ENCODE measurements around the gene TRABD. TPM values are rescaled to one million over a fixed set of nuclear protein-coding genes. Genes with fewer than 3 reads are reported as not detected.
A peak's percentile ranks its signal among the peaks of the same experiment; 100 is the strongest.
"Not testable (repeated sequence)": the region's sequence is repeated elsewhere in the genome, so short reads cannot be mapped to it uniquely, and the experiment has no call there.

TRABD gene, protein sequence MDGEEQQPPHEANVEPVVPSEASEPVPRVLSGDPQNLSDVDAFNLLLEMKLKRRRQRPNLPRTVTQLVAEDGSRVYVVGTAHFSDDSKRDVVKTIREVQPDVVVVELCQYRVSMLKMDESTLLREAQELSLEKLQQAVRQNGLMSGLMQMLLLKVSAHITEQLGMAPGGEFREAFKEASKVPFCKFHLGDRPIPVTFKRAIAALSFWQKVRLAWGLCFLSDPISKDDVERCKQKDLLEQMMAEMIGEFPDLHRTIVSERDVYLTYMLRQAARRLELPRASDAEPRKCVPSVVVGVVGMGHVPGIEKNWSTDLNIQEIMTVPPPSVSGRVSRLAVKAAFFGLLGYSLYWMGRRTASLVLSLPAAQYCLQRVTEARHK
- 43.7 TPM for total RNA-seq
- long read RNA-seq, transcript TRABD-201 (10 exons, 2,329 nt), result minor isoform, 19 of 100 reads
- long read RNA-seq, transcript TRABD-206 (2 exons, 1,661 nt), result minor isoform, 6 of 100 reads
- long read RNA-seq, transcript TRABD-202 (10 exons, 2,272 nt), result major isoform, 26 of 100 reads
- long read RNA-seq, transcript TRABD-203 (10 exons, 2,172 nt), result minor isoform, 10 of 100 reads
- long read RNA-seq, partial matches to known transcripts, result 9 of 100 reads
- long read RNA-seq, other reads (novel, unspliced or antisense), result 25 of 100 reads

DNA sequence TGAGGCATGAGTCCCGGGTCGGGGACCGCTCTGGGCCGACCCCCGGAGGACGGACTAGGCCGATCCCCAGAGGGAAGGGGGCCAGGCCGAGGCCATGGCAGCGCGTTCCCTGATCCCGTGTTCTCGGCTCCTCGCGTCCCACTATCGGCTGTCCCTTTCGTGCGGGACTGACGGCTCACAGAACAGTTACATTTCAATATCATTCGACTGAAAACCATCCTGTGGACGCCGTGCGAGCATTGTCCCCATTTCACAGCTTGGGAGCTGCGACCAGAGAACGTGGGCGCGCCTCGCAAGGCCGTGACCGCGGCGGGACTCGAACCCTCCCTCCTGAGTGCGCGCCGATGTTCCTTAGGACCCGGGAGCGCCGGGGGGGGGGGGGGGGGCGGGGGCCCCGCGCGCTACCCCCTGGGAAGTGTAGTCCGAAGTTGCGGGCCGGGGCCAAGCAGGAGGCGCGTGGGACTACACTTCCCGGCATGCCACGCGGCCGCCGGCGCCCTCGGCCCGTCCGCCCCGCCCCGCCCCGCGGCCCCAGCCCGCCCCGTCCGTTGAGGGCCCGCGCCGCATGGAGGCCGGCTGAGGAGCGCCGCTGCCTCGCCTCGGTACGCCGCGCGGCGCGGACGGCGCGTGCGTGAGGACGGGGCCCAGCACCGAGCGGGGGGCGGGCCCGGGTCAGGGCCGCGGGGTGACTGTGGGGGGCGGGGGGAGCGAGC, at the start of gene TRABD:
Gene TRABD (plus strand): TSS at position 539 of the 713 bp plus-strand sequence. CDS start 7,148 bp downstream, outside the sequence.
- peak within 1 kb of the TSS; percentile 68 for H3K4me3 ChIP-seq
- peaks cover 55% of the 10 kb centered on the region for H3K4me1 ChIP-seq
- TF ChIP-seq, protein P1, sequence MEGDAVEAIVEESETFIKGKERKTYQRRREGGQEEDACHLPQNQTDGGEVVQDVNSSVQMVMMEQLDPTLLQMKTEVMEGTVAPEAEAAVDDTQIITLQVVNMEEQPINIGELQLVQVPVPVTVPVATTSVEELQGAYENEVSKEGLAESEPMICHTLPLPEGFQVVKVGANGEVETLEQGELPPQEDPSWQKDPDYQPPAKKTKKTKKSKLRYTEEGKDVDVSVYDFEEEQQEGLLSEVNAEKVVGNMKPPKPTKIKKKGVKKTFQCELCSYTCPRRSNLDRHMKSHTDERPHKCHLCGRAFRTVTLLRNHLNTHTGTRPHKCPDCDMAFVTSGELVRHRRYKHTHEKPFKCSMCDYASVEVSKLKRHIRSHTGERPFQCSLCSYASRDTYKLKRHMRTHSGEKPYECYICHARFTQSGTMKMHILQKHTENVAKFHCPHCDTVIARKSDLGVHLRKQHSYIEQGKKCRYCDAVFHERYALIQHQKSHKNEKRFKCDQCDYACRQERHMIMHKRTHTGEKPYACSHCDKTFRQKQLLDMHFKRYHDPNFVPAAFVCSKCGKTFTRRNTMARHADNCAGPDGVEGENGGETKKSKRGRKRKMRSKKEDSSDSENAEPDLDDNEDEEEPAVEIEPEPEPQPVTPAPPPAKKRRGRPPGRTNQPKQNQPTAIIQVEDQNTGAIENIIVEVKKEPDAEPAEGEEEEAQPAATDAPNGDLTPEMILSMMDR (IDR thresholded peaks at IDR 0.05), result no peak
- H3K36me3 ChIP-seq, result no peaks in the 10 kb centered on the region
- intact Hi-C loops (cut with DNase I), result no loop called here
- peak; percentile 84 to 87 for ATAC-seq
- H3K27me3 ChIP-seq (ENCODE audit: low read depth), result no peaks in the 10 kb centered on the region
- DNase-seq, result peak; percentile 92
- peak within 1 kb of the TSS; percentile 72 for H3K27ac ChIP-seq
- H3K9me3 ChIP-seq, result no peaks in the 10 kb centered on the region

DNA sequence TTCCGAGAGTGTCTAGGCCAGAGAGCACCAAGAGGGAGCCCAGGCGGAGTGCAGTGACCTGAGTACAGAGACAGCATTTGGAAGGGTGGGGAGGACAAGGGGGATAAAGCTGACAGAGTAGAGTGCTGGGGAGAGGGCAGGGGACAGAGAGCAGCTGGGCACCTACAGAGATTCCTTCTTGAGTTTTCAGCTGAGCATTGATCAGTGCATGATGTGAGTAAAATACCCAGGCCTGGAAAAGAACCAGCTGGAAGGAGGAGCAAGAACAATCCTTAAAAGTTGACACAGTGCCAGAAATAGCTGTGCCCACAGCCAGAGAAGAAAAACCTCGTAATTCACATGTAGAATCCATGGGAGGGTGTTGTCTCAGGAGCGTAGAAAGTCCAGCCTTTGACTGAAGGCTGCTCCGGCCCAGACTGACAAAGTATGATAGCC, 49.1 kb upstream of the TRABD start:
- no peak overlapping the region for H3K4me3 ChIP-seq
- intact Hi-C loops (cut with DNase I), result no loop called here
- DNase-seq (no peak), ATAC-seq (no peak)
- no peaks in the 10 kb centered on the region for H3K27me3 ChIP-seq (ENCODE audit: low read depth)
- H3K36me3 ChIP-seq, result no peaks in the 10 kb centered on the region
- H3K4me1 ChIP-seq, result no peaks in the 10 kb centered on the region
- TF ChIP-seq, protein P1 (IDR thresholded peaks at IDR 0.05), result no peak
- H3K27ac ChIP-seq, result no peak overlapping the region
- H3K9me3 ChIP-seq, result no peaks in the 10 kb centered on the region

DNA sequence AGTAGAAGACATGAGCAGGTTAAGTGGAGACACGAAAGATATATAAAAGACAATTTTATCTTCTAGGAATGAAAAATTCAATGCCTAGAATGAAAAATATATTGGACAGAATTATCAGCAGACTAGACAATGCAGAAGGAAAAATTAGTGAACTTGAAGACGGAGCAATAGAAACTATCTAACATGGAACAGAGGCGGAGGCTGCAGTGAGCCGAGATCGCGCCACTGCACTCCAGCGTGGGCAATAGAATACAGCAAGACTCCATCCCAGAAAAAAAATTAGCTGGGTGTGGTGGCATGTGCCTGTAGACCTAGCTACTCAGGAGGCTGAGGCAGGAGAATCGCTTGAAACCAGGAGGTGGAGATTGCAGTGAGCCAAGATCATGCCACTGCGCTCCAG, 48.4 kb upstream of the TRABD start:
- H3K4me1 ChIP-seq; intact Hi-C loops (cut with DNase I); H3K4me3 ChIP-seq; ATAC-seq; DNase-seq; H3K36me3 ChIP-seq; H3K27ac ChIP-seq; H3K9me3 ChIP-seq; H3K27me3 ChIP-seq (ENCODE audit: low read depth): not testable (repeated sequence)

DNA sequence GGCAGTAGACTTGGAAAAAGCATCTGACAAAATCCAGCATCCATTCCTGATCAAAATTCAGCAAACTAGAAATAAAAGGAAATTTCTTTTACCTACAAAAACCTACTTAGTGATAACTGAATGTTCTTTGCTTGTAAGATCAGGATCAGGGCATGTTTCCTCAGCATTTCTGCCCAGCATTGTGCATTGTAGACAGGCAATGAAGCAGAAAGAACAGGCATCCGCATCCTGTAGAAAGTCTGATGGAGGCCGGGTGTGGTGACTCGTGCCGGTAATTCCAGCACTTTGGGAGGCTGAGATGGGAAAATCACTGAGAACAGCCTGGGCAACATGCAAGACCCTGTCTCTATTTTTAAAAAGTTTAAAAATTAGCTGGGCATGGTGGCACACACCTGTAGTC, 47.7 kb upstream of the TRABD start:
- no peak for DNase-seq
- H3K4me3 ChIP-seq, result no peak overlapping the region
- no peaks in the 10 kb centered on the region for H3K9me3 ChIP-seq
- intact Hi-C loops (cut with DNase I), result no loop called here
- TF ChIP-seq, protein P1 (IDR thresholded peaks at IDR 0.05), result no peak
- no peaks in the 10 kb centered on the region for H3K36me3 ChIP-seq
- ATAC-seq, result no peak
- H3K27ac ChIP-seq, result no peak overlapping the region
- no peaks in the 10 kb centered on the region for H3K27me3 ChIP-seq (ENCODE audit: low read depth)
- no peaks in the 10 kb centered on the region for H3K4me1 ChIP-seq

DNA sequence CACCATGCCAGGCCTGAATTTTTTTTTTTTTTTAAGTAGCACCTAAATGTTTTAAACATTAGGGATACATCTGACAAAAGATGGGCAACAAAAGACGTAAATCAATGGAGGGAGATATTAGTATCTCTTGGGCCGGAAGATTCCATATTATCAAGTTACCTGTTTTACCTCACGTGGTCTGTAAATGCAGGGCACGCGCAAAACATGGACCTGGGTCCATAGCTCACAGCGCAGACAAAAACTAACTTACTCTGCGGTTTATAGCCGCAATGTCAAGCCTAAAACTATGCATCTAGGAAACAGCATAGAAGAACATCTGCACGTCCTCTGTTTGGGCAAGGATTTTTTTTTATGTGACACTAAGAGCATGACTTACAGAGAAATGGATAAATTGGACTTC, 46.7 kb upstream of the TRABD start:
- Histone ChIP-seq H3K4me1 (no peaks in the 10 kb centered on the region), H3K27me3 (ENCODE audit: low read depth) (no peaks in the 10 kb centered on the region), H3K36me3 (no peaks in the 10 kb centered on the region), H3K9me3 (no peaks in the 10 kb centered on the region), H3K27ac (no peak overlapping the region), H3K4me3 (no peak overlapping the region)
- ATAC-seq, result no peak
- TF ChIP-seq, protein P1 (IDR thresholded peaks at IDR 0.05), result no peak
- intact Hi-C loops (cut with DNase I), result no loop called here
- DNase-seq, result no peak

Measured in lower lobe of right lung (tissue), 2 donors.